ENCODE measurements around the gene TMEM250.

Gene TMEM250

GRCh38 chr9:136131629-136132511 lies 13.2 kb upstream of the TMEM250 start:
- no peak for DNase-seq

- DNase-seq = no peak
These were observed 10.5 kb upstream of the TMEM250 start for GRCh38 chr9:136129176-136129575.

GRCh38 chr9:136128436-136128835 lies 9.8 kb upstream of the TMEM250 start:
- no peak for DNase-seq

- DNase-seq = no peak
These were observed 8.6 kb upstream of the TMEM250 start for GRCh38 chr9:136127313-136127712.

- no peak for DNase-seq
These were observed 6.5 kb upstream of the TMEM250 start for GRCh38 chr9:136124976-136125692.

GRCh38 chr9:136122425-136123383 lies 4.0 kb upstream of the TMEM250 start:
- peak; percentile 87 for DNase-seq

GRCh38 chr9:136121801-136122200 lies 3.1 kb upstream of the TMEM250 start:
- DNase-seq = no peak

- no peak for DNase-seq
These were observed 1.8 kb upstream of the TMEM250 start for GRCh38 chr9:136120438-136120844.

- DNase-seq = no peak
These were observed 1.3 kb upstream of the TMEM250 start for GRCh38 chr9:136119883-136120393.

- DNase-seq = peak; percentile 60
These were observed 597 bp upstream of the TMEM250 start for GRCh38 chr9:136119061-136119882.

- DNase-seq = no peak
These were observed 757 bp downstream of the TMEM250 start for GRCh38 chr9:136117916-136118319.

GRCh38 chr9:136117291-136117915 lies 1.3 kb downstream of the TMEM250 start:
- no peak for DNase-seq

GRCh38 chr9:136116360-136117098 lies 2.1 kb downstream of the TMEM250 start:
- no peak for DNase-seq

GRCh38 chr9:136115641-136116359 lies 2.9 kb downstream of the TMEM250 start:
- DNase-seq = no peak

GRCh38 chr9:136115206-136115605 lies 3.5 kb downstream of the TMEM250 start:
- no peak for DNase-seq

- no peak for DNase-seq
These were observed 4.1 kb downstream of the TMEM250 start for GRCh38 chr9:136114610-136115009.

- DNase-seq = no peak
These were observed 6.1 kb downstream of the TMEM250 start for GRCh38 chr9:136112541-136112940.

- no peak for DNase-seq
These were observed 6.8 kb downstream of the TMEM250 start for GRCh38 chr9:136111910-136112309.

- DNase-seq = no peak
These were observed 7.5 kb downstream of the TMEM250 start for GRCh38 chr9:136111190-136111589.

Measured in eye (tissue), 1 donor.